ENCODE data around the gene ABCE1.

ABCE1 gene

GRCh38 chr4:145097821-145098674 lies at the start of gene ABCE1, which contains the start of gene ANAPC10:
ABCE1 (plus strand) TSS chr4:145098311; CDS start chr4:145104413, 6,102 bp downstream.
ANAPC10 (minus strand) TSS chr4:145098196; CDS start chr4:145096099, 2,097 bp downstream.
- peak; percentile 86 to 91 (median 88) for DNase-seq

GRCh38 chr4:145048817-145049216 lies 49.3 kb upstream of the ABCE1 start:
- no peak for DNase-seq

- no peak for DNase-seq
These were observed 48.9 kb upstream of the ABCE1 start for GRCh38 chr4:145049241-145049640.

- no peak for DNase-seq
These were observed 42.4 kb upstream of the ABCE1 start for GRCh38 chr4:145055533-145056257.

- no peak for DNase-seq
These were observed 41.6 kb upstream of the ABCE1 start for GRCh38 chr4:145056325-145057130.

- no peak for DNase-seq
These were observed 39.9 kb upstream of the ABCE1 start for GRCh38 chr4:145058256-145058655.

GRCh38 chr4:145061318-145061920 lies 36.7 kb upstream of the ABCE1 start:
- DNase-seq = no peak

- no peak for DNase-seq
These were observed 32.0 kb upstream of the ABCE1 start for GRCh38 chr4:145066063-145066501.

- no peak for DNase-seq
These were observed 28.8 kb upstream of the ABCE1 start for GRCh38 chr4:145069361-145069760.

GRCh38 chr4:145071560-145071959 lies 26.6 kb upstream of the ABCE1 start:
- no peak for DNase-seq

GRCh38 chr4:145075742-145076468 lies 22.2 kb upstream of the ABCE1 start:
- no peak for DNase-seq

- no peak for DNase-seq
These were observed 21.6 kb upstream of the ABCE1 start for GRCh38 chr4:145076469-145076855.

- no peak for DNase-seq
These were observed 16.4 kb upstream of the ABCE1 start for GRCh38 chr4:145081756-145082155.

GRCh38 chr4:145083891-145084605 lies 14.1 kb upstream of the ABCE1 start:
- DNase-seq = no peak

GRCh38 chr4:145090380-145090779 lies 7.7 kb upstream of the ABCE1 start:
- no peak for DNase-seq

- no peak for DNase-seq
These were observed 4.5 kb upstream of the ABCE1 start for GRCh38 chr4:145093638-145094037.

- DNase-seq = no peak
These were observed 735 bp upstream of the ABCE1 start for GRCh38 chr4:145097331-145097820.

GRCh38 chr4:145098675-145099037 lies 545 bp downstream of the ABCE1 start:
- DNase-seq = peak in 1 of 4 experiments; percentile 14

GRCh38 chr4:145099653-145100052 lies 1.5 kb downstream of the ABCE1 start:
- DNase-seq = no peak

- no peak for DNase-seq
These were observed 3.0 kb downstream of the ABCE1 start for GRCh38 chr4:145101091-145101490.

- no peak for DNase-seq
These were observed 4.5 kb downstream of the ABCE1 start for GRCh38 chr4:145102619-145103018.

Data from activated naive CD4-positive, alpha-beta T cell (primary cell).